ENCODE measurements around the gene NINL.
"Not testable (repeated sequence)": the region's sequence is repeated elsewhere in the genome, so short reads cannot be mapped to it uniquely, and the experiment has no call there.

The NINL gene

DNA sequence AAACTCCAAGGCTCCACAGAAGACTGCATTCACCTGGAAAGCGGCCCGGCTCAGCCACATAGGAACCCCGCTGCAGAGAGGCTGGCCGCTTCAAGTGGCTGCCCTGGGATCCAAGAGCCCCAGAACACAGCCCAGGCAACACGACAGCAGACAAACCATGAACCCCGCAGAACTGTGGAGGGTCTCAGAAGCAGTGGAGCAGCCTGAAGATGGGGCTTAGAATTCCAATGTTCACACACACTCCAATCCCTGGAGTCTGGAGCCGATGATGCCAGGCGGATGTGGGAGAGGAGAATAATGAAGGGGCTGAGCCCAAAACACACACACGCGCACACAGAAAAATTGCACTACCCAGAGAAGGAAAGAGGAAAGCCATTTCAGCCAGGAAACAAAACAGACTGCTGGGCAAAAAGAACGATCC, 52.4 kb downstream of the NINL start:
- no peak for DNase-seq (ENCODE audit: low spot score)

DNA sequence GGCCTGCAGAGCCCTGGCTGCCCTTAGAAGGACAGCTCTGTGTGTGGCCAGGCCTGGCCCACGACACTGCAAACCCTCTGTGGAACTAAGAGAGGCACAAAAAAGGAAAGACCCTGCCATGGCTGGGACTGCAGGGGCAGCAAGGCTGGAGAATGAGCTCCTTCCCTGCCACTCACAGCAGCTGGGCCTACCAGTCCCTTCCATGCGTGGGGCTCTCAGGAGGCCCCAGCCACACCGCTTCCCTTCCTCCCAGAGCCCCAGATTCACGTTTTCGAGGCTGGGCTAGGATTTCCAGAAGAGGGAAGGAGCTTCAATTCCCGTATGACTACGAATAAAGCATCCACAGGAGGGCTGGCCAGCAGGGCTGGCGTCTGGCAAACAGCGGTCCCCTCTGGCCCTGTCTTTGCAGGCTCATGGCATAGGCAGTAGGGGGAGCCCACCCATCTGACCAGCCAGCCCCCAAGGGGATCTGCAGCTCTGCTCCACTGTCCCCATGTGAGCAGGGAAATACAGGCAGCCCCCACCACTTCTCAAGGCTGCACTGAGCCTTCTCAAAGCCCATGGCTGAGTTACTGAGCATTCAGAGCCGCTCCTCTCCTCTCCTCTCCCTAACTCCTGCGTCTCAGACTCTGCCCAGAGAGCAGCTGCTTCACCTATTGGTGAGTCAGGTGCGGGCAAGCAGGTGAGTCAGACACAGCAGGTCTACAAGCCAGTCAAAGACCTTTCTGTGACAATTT, 53.1 kb downstream of the NINL start:
- no peak for DNase-seq (ENCODE audit: low spot score)

DNA sequence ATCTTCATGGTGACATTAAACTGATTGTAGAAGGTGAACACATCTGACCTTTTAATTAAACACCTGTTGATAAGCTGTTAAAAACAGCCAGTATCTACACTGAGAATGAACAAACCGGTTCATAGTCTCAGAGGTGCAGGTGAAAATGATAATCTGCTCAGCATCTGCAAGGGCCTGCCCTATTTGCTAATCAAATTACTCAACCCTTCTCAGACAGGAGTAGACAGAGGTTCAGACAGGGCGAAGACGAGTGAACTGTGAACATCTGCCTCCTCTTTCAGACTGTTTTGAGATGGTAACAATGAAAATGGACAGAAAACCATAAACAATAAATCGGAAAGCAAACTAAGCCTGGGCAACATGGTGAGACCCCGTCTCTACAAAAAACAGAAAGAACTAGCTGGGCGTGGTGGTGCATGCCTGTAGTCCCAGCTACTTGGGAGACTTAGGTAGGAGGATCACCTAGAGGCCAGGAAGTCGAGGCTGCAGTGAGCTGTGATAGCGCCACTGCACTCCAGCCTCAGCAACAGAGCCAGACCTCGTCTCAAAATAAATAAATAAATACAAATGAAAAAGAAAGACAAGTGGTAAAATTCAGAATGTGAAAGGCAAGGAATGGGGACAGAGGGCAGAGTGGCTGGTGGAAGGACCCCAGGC, 55.9 kb downstream of the NINL start:
- DNase-seq (ENCODE audit: low spot score): no peak

DNA sequence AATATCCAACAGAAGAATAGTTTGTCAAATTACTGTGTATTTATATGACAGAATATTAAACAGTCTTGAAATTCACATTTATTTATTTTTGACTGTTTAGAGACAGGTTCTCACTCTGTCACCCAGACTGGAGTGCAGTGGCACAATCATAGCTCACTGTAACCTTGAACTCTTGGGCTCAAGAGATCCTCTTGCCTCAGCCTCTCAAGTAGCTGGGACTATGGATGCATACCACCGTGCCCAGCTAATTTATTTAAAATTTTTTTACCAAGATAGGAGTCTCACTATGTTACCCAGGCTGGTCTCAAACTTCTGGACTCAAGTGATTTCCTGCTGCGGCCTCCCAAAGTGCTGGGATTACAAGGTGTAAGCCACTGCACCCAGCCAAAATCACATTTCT, 57.4 kb downstream of the NINL start:
- no peak for DNase-seq (ENCODE audit: low spot score)

DNA sequence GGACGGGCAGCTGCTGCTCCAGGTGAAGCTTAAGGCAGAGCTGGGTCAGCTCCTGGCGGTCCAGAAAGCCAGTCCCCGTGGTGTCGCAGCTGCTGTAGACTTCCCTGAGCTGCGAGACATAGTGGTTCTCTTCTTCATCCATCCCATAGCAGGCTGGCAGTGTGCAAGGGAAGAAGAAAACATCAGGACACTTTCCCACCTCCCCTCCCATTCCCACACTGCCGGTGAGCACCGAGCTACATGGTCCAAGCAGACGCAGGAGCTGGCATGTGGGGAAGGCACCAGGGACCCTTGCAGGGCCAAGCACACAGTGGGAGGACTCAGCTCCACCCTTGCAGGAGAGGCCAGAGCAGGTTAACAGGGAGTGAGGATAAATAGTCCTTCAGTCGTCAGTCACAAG, 58.9 kb downstream of the NINL start:
- no peak for DNase-seq (ENCODE audit: low spot score)

DNA sequence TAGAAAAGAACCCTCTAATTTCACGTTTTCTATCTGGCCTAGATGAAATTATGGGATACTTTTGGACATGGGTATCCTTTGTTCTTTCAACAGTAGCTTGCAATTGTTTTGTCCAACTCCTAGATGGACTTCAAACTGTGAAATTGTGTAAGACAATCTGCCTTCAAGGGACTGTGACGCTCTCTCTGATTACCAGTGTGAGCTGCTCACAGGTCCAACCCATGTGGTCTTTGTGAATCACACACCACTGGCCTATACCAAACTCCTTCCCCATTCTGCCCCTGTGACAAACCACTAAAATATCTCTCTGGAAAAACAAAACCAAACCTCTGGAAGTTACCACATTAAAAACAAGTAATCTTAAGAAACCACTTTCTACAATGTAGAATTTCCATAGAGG, 59.5 kb downstream of the NINL start:
- peak; percentile 51 for DNase-seq (ENCODE audit: low spot score)

DNA sequence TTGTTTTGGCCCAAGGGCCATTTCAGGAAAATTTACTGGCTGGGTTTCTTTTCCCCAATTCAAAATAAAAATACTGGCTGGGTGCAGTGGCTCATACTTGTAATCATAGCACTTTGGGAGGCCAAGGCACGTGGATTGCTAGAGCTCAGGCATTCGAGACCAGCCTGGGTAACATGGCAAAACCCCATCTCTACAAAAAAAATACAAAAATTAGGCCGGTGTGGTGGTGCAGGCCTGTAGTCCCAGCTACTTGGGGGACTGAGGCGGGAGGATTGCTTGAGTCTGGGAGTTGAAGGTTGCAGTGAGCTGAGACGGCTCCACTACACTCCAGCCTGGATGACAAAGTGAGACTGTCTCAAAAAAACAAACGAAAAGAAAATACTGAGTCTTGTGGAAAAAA, 60.0 kb downstream of the NINL start:
- no peak for DNase-seq (ENCODE audit: low spot score)

DNA sequence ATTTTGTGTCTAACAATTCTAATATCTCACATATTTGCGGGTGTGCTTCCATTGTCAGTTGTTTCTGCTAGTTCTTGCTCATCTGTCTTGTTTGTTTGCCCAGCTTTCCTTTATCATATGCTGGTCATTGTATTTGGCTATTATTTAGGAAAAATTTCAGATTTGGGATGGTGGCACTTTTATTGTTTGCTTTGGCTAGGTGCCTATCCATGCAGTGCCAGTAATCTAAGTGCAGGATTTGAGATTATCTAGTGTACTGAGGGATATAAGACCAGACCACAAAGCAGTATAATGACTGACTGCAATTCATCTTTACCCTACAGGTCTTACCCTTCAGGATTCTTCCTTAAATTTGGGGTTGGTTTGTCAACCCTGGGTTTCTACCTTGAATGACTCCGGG, 63.9 kb downstream of the NINL start:
- no peak for DNase-seq (ENCODE audit: low spot score)

DNA sequence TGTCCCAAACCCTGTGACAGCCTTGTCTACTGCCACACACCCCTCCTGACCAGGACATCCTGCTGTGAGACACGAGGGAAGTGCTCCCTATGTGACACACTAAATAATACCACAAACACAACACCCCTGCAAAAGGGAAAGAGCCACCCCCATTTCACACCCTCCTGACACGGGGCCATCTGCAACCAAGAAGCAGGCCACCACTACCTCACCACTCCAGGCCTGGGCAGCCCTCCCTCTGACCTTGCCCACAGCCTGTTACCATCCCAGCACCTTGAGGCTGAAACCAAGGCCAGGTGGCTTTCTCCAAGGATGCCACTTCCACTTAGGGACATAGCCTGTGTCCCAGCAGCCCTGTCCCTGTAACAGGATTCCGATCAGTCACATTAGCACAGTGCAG, 68.2 kb downstream of the NINL start:
- no peak for DNase-seq (ENCODE audit: low spot score)

DNA sequence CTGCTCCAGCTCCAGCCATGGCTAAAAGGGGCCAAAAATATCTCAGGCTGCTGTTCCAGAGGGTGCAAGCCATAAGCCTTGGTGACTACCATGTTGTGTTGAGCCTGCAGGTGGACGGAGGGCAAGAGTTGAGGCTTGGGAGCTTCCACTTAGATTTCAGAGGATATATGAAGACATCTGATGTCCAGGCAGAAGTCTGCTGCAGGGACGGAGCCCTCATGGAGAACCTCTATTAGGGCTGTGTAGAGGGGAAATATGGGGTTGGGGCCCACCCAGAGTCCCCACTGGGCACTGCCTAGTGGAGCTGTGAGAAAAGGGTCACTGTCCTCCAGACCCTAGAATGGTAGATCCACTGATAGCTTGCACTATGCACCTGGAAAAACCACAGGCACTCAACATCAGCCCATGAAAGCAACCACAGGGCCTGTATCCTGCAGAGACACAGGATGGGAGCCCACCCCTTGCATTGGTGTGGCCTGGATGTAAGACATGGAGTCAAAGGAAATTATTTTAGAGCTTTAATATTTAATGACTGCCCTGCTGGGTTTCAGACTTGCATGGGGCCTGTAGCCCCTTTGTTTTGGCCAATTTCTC, 70.5 kb downstream of the NINL start:
- no peak for DNase-seq (ENCODE audit: low spot score)

DNA sequence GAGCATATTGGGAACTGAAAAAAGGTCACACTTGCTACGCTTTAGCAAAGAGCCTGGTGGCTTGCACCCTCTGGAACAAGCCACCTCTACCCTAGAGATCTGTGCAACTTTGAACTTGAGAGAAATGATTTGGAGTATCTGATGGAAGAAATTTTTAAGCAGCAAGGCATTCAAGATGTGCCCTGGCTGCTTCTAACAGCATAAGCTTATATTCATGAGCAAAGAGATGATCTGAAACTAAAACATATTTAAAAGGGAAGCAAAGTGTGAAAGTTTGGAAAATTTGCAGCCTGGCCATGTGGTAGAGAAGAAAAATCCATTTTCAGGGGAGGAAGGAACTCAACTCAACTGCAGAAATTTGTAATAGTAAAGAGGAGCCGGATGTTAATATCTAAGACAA, 71.1 kb downstream of the NINL start:
- DNase-seq (ENCODE audit: low spot score): no peak

DNA sequence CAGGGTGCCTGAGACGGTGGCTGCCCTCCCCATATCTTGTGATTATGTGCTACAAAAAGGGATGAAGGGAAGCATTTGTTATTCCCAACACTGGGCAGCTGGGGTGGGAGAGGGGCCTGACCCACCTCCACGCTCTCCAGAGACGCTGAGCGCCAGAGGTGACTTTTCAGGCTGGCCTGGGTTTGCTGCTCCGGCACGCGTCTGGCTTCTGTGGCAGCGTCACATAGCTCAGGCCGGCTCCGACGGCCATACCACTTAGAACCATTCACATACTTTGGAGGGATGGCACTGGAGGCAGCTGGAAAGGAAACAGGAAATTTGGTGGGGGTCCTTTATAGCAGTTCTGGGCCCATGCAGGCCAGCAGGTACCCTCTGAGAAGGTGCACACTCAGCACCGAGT, 72.6 kb downstream of the NINL start:
- DNase-seq (ENCODE audit: low spot score): no peak

DNA sequence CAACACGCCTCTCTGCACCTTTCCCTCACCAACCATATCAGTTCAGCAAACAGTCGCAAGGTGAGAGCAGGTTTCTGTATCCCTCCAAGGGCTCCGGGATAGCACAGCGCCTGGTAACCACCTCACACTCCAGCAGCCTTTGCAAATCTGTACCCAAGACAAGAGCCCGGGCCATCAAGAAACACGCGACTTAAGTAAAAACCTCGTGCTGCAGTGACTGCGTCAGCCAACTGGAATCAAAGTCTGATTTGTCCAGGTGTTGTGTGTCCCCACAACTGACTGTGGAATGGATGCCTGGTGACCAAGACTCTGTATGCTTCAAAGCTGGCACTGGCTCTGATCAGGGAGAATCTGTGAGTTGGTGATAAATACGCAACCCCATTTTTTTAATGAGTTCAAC, 74.1 kb downstream of the NINL start:
- no peak for DNase-seq (ENCODE audit: low spot score)

DNA sequence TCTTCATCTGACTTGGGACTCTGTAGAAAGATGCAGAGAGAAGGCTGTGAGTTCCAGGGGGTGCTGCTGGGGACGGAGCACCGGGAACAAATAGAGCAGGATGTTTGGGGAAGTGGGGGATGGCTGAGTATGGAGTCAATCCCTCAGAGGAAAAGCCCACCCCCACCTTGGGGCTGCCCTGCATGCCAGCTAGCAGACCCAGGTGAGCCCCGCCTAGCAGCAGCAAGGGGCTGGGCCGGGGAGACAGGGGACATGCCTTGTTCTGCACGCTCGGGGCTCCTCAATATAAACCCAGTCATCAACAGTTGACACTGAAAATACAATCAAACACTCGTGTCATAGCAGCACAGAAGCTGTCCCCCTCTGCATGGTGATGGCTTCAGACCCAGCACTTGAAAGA, 74.6 kb downstream of the NINL start:
- no peak for DNase-seq (ENCODE audit: low spot score)

DNA sequence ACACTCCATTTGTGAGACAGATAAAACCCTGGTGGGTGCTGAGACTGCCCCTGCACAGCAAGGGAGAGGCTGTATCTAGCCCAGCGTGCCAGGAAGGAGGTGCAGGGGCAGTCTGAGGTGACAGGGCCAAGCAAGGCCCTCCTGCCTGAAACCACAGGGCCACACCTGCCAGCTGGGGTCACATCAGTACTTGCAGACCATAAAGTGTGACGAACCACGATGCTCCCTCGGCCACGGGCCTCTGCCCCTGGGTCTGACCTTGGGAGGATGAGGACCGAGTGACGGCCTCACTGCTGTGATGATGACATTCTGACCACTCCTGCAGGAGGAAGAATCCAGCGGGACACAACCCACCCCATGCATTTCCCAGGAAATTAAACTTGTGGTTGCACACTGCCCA, 75.1 kb downstream of the NINL start:
- no peak for DNase-seq (ENCODE audit: low spot score)

DNA sequence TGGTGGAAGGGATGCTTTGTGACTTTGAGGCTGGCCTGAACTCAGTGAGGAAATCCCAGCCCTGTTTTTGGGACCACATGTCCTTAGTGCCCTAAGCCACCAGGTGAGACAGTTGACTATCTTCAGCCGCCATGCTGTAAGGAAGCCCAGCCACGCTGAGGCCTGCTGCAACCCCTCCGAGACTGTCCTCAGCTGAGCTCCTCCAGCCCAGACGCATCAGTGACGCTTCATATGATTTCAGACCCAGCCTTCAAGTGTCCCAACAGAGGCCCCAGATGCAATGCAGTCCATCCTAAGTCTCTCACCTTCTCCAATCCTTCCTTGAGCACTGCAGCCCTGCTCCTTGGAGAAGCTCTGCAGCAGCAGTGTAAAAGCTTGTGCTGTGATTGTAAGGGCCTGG, 76.2 kb downstream of the NINL start:
- DNase-seq (ENCODE audit: low spot score): no peak

DNA sequence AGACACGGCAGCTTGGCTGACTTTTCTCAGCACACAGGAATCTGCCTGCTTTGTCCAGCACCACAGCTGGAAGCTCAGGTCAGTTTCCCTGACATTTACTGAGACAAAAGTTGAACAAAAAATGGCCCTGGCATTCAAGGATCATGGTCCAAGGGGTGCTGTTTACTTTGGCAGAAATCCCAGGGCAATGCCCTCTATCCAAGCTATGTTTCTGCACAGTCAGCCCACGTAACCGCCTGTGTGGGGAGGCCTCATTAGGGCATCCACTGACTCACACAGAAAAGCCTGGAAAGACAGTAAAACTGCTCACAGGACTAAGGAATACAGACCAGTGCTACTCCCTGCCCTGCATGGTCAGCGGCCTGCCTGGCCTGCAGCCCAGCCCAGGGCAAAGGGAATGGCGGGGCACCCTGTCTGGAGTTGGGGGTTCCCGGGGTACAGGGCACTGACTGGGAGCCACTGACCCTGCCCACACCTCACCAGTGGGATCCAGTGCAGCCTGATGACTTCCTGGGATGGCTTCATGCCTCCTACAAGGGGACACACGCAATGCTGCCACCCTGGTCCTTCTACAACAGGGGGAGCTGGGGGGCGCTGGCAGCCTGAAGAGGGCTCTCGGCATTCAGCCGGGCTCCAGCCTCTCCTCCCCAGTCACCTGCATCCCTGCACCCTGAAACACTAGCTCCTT, 77.1 kb downstream of the NINL start:
- DNase-seq (ENCODE audit: low spot score): no peak

DNA sequence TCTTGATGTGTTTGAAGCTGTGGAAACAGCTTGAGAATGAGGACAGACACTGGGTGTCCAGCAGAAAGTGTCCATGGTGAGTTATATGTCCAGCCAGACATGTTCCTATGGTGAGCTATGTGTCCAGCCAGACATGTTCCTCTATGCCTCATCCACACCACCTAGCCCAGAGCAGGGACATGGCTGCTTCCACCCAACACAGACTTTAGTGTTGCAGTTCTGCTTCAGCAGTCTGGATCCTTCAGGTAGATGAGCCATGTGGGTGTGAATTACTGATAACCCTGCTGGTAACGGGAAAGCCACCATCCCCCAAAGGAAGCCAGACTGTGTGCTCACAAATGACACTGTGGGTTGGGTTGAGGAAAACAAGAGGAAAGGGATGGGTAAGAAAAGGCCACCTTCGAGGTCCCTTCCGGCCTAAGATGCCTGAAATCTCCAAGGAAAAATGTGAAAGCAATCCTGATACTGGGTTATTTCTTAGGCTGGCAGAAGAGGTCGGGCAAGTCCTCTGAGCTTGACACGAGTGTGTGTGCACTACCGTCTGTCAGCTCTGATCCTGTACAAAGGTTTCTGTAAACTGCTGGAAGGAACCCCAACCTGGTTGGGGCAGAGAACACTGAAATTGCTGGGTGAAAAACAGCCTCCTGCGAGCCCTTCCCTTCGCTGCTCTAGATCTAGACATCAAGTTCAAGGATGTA, 77.8 kb downstream of the NINL start:
- no peak for DNase-seq (ENCODE audit: low spot score)

DNA sequence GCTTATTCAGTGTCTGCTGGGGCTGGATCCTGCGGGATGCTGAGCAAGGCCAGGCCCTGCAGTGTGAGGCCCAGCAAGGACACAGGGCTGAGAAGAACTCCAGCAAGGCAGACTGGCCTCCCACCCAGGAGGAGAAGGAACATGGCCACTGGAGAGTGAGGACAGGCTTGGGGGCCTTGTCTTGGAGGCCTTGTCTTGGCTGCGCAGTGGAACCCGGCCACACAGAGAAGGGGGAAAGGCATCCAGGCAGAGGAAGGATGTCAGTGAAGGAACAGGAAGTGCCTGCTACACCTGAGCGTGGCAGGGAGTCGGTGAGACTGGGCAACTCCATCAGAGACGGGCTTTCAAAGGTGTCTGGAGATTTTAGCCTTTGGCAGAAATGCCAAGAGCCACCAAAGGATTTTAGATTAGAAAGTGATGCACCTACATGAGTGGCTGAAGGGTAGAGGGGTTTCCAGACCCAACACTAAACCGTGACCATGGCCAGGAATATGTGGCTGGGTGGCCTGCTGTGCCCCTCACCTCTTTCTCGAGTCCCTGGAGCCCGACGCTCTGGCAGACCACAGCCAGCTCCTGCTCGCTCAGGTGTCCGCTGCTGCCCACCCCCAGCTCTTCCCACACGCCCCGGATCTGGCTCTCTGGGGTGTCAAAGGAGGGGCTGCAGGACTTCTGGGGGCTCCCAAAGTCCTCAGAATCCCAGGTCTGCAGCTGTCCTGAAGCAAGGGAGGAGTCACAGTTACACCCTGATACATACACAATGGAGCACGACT, 80.8 kb downstream of the NINL start:
- DNase-seq (ENCODE audit: low spot score): no peak

DNA sequence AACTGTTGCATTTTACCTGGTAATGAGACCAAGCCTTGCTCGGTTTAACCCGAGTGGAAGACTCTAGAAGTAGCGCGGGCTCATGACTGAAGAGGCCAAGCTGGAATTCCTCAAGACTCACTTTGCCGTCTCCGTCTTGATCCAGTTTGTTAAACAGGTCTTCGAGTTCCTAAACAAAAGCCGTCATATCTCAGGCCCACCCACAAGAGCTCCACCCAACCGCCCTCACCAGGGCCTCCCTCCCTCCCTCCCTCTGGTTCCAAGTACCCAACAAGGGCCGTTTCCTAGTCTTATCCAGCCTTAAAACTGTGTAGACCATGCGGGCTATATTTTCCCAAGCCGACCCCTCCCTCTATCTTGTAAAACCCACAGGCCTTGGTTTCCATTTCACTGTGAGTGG, 81.4 kb downstream of the NINL start:
- DNase-seq (ENCODE audit: low spot score): no peak

DNA sequence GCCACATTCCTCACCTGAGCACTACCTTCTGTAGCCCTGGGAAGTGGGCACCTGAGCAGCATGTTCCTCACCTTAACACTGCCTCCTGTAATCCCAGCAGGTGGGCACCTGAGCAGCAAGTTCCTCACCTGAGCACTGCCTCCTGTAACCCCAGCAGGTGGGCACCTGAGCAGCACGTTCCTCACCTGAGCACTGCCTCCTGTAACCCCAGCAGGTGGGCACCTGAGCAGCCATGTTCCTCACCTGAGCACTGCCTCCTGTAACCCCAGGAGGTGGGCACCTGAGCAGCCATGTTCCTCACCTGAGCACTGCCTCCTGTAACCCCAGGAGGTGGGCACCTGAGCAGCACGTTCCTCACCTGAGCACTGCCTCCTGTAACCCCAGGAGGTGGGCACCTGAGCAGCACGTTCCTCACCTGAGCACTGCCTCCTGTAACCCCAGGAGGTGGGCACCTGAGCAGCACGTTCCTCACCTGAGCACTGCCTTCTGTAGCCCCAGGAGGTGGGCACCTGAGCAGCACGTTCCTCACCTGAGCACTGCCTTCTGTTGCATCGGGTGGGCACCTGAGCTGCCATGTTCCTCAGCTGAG, 82.2 kb downstream of the NINL start:
- not testable (repeated sequence) for DNase-seq (ENCODE audit: low spot score)
